Adipose tissue (tissue), 3 donors: ENCODE data around the gene TAF10. TPM values are rescaled to one million over a fixed set of nuclear protein-coding genes. Genes with fewer than 3 reads are reported as not detected.

Experiments
- H3K27ac ChIP-seq: one replicate; pipeline ENCODE4 v1.5.1; 2013; ENCODE audit warnings: low read depth, low read length
- WGBS, 3 donors: extraction: QIAGEN DNeasy Blood & Tissue Kit; methylation state at CpG; one replicate each; pipeline ENCODE4 v1.1.7; 2013; 5-methylcytosine and 5-hydroxymethylcytosine counted together
- polyA plus RNA-seq, 3 donors: library from polyadenylated mRNA; stranded (reverse); fragments of 200-250 nt; gene quantifications; one replicate each; pipeline ENCODE4 v1.2.3, GENCODE V29; 2013
- donor health status: healthy with polysubstance abuse.
- donor health status: Bipolar disorder and iron deficiency.
- donor health status: healthy.

TAF10 gene
- polyA plus RNA-seq, 3 donors: 75.3 to 111 (median 106) TPM

GRCh38 chr11:6599881-6600390 lies 12.1 kb downstream of the TAF10 start:
- 80 to 95% (median 86%) methylated on average over 2 of the region's 2 CpGs for WGBS, 3 donors
- no peak overlapping the region for H3K27ac ChIP-seq

DNA sequence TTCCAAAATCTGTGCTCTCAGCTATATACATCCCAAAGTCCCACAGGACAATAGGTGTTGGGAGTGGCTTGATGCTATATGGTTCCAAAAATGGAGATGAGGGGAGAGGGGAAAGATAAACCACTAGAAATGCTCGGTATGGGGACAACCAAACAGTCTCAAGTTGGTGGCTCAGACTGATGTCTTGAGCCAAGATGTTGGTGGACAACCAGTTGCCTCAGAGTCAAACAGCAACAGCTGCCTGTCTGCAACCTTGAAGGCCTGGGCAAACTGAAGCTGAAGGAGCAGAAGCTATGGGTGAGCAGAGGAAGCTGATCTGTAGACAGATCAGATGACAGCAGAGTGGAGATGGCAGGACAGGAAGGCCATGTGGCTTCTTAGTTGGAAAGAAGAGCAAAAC lies 12.6 kb downstream of the TAF10 start:
- H3K27ac ChIP-seq: no peak overlapping the region
- WGBS, 3 donors: 83 to 85% (median 83%) methylated on average over 1 of the region's 1 CpG

DNA sequence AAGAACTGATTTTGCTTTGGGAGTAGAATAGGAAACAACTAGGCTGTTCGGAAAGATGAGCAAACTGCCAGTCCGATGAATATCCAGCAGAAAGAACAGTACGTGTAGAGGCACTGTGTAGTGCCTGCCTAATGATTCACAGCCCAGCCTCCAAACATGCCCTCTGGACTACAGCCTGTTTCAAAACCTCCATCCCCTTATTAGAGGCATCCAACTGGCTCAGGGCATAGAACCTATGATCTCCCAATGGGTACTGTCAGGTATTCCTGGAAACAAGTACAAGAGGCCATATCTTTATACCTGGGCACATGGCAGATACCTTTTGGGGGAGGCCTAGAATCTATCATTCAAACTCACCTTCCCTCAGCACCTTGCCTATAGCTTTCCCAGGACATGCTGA lies 13.5 kb downstream of the TAF10 start:
- WGBS, 3 donors: 95 to 96% (median 95%) methylated on average over 3 of the region's 3 CpGs
- H3K27ac ChIP-seq: no peak overlapping the region

GRCh38 chr11:6596239-6596877 lies 15.7 kb downstream of the TAF10 start:
- WGBS, 3 donors: 57 to 60% (median 59%) methylated on average over 5 of the region's 5 CpGs
- no peak overlapping the region for H3K27ac ChIP-seq

DNA sequence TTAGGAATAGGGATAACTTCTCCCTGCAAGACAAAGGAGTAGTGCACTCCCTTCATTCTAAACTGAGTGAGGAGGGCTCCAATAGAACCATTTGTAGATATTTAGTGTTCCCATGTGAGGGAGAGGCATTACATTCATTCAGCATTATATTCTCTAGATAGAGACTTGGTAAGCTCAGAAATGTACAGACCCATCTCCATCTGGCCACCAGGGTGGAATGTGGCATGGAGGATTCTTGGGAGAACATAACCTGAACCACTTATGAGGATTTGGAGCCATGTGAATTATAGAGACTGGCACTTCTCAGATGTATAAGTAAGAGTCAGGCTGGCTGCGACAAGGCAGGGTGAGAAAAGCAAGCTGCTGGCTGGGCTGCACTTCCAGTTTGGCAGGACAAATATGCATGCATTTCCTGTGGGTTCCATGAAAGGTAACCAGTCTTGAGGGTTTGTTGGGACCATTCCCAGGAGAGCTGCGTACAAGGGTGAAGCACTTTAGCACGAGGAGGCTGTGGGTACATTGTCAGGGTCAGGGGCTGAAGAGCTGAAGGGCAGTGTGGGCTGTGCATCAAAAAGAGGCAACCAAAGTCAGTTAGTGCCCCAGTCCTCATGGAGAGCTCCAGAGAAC lies 17.8 kb downstream of the TAF10 start:
- WGBS, 3 donors: 76 to 90% (median 86%) methylated on average over 3 of the region's 3 CpGs
- H3K27ac ChIP-seq: no peak overlapping the region

GRCh38 chr11:6588018-6588417 lies 24.0 kb downstream of the TAF10 start:
- no peak overlapping the region for H3K27ac ChIP-seq
- 97 to 100% (median 99%) methylated on average over 1 of the region's 1 CpG for WGBS, 3 donors

DNA sequence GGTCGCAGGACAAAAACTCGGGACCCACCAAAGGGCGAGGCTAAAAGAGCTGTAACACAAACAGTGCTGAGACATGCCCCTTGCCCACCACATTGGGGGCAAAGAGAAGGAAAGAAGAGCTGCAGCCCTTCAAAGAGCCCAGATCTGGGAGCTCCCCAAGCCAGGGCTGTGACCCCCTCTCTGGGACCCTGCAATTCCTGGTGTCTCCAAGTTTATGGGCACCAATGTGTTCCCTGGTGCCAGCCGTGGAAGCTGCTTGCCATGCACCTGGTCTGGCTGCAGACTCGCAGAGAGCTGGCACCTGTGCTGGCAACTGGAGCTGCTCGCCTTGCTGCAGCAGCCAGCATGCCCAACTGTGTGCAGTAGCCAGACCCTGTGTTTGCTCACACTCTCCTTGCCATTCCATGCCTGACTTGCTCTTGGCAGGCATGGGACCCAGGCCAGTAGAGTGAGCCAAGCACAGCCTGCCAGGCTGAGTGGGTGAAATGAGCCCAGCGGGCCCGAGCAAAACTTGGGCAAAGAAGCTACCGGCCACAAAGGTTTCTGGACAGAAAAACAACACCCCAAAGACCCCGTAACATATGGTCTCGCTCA lies 24.6 kb downstream of the TAF10 start:
- 64 to 93% (median 89%) methylated on average over 11 of the region's 11 CpGs for WGBS, 3 donors
- H3K27ac ChIP-seq: no peak overlapping the region

DNA sequence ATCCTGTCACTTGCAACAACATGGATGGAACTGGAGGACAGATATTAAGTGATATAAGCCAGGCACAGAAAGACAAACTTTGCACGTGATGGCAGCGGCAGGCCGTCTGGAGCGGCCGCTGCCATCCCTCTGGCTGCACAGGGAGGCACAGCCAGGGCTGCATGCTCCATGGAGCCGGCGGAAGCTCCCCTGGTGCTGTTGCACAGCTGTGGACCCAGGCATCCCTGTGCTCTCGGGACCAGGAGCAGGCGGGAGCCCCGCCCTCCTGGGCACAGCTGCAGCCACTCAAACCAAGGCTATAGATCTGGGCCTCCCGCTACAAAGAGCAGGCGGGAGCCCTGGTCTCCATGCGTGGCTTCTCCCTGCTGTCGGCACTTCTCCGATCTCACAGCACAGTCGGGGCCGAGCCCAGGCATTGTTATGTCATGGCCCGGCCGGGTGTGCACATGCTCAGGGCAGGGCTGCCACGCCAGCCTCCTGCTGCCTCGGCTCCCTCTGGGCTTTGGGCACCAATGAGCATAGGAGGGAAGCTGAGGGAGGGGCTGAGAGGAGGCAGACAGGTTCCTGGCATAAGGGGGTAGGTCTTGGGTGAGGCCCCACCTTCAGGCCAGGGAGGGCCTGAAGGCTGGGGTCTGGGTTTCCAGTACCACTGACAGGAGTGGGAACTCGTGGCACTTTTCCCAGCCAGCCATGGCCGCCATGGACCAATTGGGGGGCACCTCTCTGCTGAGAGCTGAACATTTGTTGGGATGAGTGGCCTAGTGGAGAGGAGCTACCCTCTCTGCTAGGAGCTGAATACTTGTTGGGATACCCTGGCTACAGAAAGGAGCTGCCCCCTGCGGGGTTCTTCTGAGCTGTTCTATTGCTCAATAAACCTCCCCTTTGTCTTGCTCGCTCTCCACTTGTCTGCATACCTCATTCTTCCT lies 25.3 kb downstream of the TAF10 start:
- 87 to 92% (median 88%) methylated on average over 25 of the region's 25 CpGs for WGBS, 3 donors
- no peak overlapping the region for H3K27ac ChIP-seq

DNA sequence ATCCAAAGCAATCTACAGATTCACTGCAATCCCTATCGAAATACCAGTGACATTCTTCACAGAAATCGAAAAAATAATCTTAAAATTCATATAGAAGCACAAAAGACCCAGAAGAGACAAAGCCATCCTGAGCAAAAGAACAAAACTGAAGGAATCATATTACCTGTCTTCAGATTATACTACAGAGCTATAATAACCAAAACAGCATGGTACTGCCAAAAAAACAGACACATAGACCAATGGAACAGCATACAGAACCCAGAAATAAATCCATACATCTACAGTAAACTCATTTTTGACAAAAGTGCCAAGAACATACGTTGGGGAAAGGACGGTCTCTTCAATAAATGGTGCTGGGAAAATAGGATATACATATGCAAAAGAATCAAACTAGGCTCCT lies 27.5 kb downstream of the TAF10 start:
- H3K27ac ChIP-seq: no peak overlapping the region
- WGBS, 3 donors: 96 to 98% (median 97%) methylated on average over 4 of the region's 4 CpGs

DNA sequence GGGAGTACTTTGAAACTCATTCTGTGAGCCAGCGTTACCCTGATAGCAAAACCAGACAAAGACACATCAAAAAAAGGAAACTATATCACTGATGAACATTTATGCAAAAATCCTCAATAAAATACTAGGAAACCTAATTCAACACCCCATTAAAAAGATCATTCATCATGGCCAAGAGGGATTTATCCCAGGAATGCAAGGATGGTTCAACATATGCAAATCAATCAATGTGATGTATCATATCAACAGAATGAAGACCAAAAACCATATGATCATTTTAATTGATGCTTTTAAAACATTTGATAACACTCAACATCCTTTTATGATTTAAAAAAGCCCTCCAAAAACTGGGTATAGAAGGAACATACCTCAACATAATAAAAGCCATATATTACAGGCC lies 28.4 kb downstream of the TAF10 start:
- no peak overlapping the region for H3K27ac ChIP-seq
- WGBS, 3 donors: 95 to 97% (median 97%) methylated on average over 1 of the region's 1 CpG

DNA sequence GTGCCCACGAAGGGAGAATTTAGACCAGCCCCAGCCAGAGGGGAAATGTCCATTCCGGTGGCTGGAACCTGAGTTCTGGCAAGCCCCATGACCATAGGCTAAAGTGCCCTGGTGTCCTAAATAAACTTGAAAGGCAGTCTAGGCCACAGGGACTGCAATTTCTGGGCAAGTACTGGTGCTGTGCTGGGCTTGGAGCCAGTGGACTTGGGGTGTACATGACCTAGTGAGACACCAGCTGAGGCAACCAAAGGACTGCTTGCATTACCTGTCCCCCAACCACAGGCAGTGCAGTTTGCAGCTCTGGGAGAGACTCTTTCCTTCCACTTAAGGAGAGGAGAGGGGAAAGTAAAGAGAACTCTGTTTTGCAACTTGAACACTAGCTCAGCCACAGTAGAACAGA lies 32.3 kb downstream of the TAF10 start:
- WGBS, 3 donors: 79 to 93% (median 80%) methylated on average over 2 of the region's 2 CpGs
- no peak overlapping the region for H3K27ac ChIP-seq

DNA sequence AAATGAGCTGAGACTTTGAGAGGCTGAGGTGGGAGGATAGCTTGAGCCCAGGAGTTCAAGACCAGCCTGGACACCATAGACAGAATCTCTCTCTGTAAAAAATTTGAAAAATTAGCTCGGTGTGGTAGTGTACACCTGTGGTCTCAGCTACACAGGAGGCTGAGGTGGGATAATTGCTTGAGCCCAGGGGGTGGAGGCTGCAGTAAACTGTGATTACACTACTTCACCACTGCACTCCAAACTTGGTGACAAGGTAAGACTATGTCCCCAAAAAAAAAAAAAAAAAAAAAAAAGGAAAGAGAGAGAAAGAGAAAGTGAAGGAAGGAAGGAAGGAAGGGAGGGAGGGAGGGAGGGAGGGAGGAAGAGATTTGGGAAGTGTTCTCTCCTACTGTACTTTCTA lies 33.9 kb downstream of the TAF10 start:
- no peak overlapping the region for H3K27ac ChIP-seq
- 85 to 91% (median 90%) methylated on average over 1 of the region's 1 CpG for WGBS, 3 donors

- WGBS, 3 donors: 9 to 55% (median 14%) methylated on average over 6 of the region's 6 CpGs
- H3K27ac ChIP-seq: no peak overlapping the region
Observed at GRCh38 chr11:6576471-6577373, 35.3 kb downstream of the TAF10 start.

GRCh38 chr11:6574816-6575715 lies 37.0 kb downstream of the TAF10 start:
- WGBS, 3 donors: 86 to 93% (median 91%) methylated on average over 6 of the region's 6 CpGs
- no peak overlapping the region for H3K27ac ChIP-seq

DNA sequence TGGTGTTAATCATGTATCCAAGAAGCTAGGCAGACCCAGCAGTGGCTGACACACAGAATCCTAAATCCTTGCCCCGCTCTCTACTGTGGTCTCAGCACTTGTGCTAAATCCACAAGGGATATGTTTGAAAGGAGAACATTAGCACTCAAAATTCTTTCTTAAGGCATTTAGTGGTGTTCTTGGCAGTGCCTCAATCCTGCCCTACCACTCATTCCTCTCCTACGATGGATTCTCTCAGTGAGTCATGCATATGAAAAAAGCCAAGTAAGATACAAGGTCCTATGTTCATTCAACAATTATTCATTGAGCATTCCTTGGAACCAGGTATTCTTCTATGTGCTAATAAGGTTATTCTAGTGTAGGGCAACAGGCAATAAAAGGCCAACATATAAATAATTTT lies 39.8 kb downstream of the TAF10 start:
- 70 to 76% (median 74%) methylated on average over 2 of the region's 2 CpGs for WGBS, 3 donors
- no peak overlapping the region for H3K27ac ChIP-seq

DNA sequence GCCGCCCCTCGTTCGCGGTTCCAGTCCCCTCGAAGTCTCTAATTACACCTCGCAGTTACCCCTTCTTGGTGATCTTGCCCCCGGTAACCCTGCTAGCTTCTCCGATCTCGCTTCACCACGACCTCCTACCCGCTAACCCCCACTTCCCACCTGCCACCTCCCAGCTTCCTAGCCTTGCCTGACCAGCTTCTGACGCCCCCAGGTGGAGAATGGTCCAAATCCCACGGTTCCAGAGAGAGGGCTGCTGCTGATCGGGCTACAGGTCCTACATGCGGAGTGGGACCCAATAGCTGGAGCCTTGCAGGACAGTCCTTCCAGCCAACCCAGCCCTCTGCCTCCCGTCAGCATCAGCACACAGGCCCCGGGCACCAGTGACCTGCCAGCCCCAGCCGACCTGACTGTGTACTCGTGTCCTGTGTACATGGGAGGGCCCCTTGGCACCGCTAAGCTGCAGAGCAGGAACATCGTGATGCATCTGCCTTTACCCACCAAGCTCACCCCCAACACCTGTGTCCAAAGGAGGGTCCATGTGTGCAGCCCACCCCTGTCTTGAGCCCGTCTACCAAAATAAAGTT lies 40.5 kb downstream of the TAF10 start:
- H3K27ac ChIP-seq: no peak overlapping the region
- WGBS, 3 donors: 76 to 84% (median 80%) methylated on average over 22 of the region's 22 CpGs
